Neural cell (in vitro differentiated cells): ENCODE results near the gene MYL7. TPM values are rescaled to one million over a fixed set of nuclear protein-coding genes. Genes with fewer than 3 reads are reported as not detected.

Source experiments
- H2AFZ ChIP-seq: fragments of 200-600, 300-800 bp; sonication (generic), shearing (Covaris generic); 2 replicates; pipeline ENCODE4 v1.6.0; 2014; ENCODE audit warnings: low read depth, mild to moderate bottlenecking, antibody characterized with exemption, low read length, moderate library complexity
- H3F3A ChIP-seq: fragments of 200-600 bp; shearing (Covaris generic); 2 replicates; pipeline ENCODE4 v1.6.1; 2016; ENCODE audit warnings: mild to moderate bottlenecking, moderate library complexity, mixed read lengths, antibody characterized with exemption, low read length; ENCODE audit not compliant: insufficient read depth, poor library complexity, severe bottlenecking
- H3K27ac ChIP-seq: fragments of 200-600, 300-800 bp; sonication (generic), shearing (Covaris generic); 2 replicates; pipeline ENCODE4 v1.5.1; 2014; ENCODE audit warnings: mild to moderate bottlenecking, low read length, moderate library complexity
- H3K27me3 ChIP-seq: fragments of 300-800, 200-600 bp; sonication (generic), shearing (Covaris generic); 2 replicates; pipeline ENCODE4 v1.6.0; 2014; ENCODE audit warnings: mild to moderate bottlenecking, low read depth, low read length, moderate library complexity; ENCODE audit not compliant: insufficient read depth
- H3K36me3 ChIP-seq: fragments of 300-800, 200-600 bp; sonication (generic), shearing (Covaris generic); 2 replicates; pipeline ENCODE4 v1.5.1; 2014; ENCODE audit warnings: mild to moderate bottlenecking, antibody characterized with exemption, low read length, moderate library complexity; ENCODE audit not compliant: insufficient read depth
- H3K4me2 ChIP-seq: fragments of 300-800, 200-600 bp; sonication (generic), shearing (Covaris generic); 2 replicates; pipeline ENCODE4 v1.6.0; 2014; ENCODE audit warnings: mild to moderate bottlenecking, low read length
- H3K4me3 ChIP-seq: fragments of 300-800, 200-600 bp; sonication (generic), shearing (Covaris generic); 2 replicates; pipeline ENCODE4 v1.5.1; 2014; ENCODE audit warnings: mild to moderate bottlenecking, low read length, moderate library complexity
- H3K79me2 ChIP-seq: fragments of 200-600 bp; shearing (Covaris generic); replicated peaks from 2 replicates; pipeline ENCODE4 v1.6.0; 2014; ENCODE audit warnings: mild to moderate bottlenecking, low read length, moderate library complexity; ENCODE audit not compliant: insufficient read depth
- H3K9ac ChIP-seq: fragments of 300-800, 200-600 bp; sonication (generic), shearing (Covaris generic); 2 replicates; pipeline ENCODE4 v1.6.1; 2016; ENCODE audit warnings: mild to moderate bottlenecking, low read length, mixed read lengths
- H3K9me2 ChIP-seq: fragments of 200-600 bp; shearing (Covaris generic); 2 replicates; pipeline ENCODE4 v1.6.1; 2016; ENCODE audit warnings: mild to moderate bottlenecking, low read length, mixed read lengths; ENCODE audit not compliant: insufficient read depth
- H3K9me3 ChIP-seq: fragments of 200-600, 300-800 bp; sonication (generic), shearing (Covaris generic); 2 replicates; pipeline ENCODE4 v1.6.1; 2016; ENCODE audit warnings: mild to moderate bottlenecking, mixed run types, low read length, moderate library complexity, mixed read lengths
- H4K20me1 ChIP-seq: fragments of 200-600 bp; shearing (Covaris generic); 2 replicates; pipeline ENCODE4 v1.6.1; 2016; ENCODE audit warnings: mild to moderate bottlenecking, mixed run types; ENCODE audit not compliant: insufficient read depth
- EP300 ChIP-seq: fragments of 450-650 bp; conservative IDR thresholded peaks from 2 replicates; pipeline ENCODE4 v1.6.1; 2014; ENCODE audit warnings: antibody characterized with exemption, mild to moderate bottlenecking, moderate library complexity; ENCODE audit not compliant: poor library complexity, severe bottlenecking
- EZH2 ChIP-seq: fragments of 200-600, 300-800 bp; shearing (Covaris generic), sonication (generic); IDR thresholded peaks from 2 replicates; pipeline ENCODE4 v1.6.1; 2014; ENCODE audit warnings: antibody characterized with exemption, low read length, borderline replicate concordance, mild to moderate bottlenecking; ENCODE audit not compliant: insufficient read depth, poor library complexity, severe bottlenecking
- MXI1 ChIP-seq: fragments of 450-650 bp; conservative IDR thresholded peaks from 2 replicates; pipeline ENCODE4 v1.6.1; 2014; ENCODE audit warnings: antibody characterized with exemption, mild to moderate bottlenecking; ENCODE audit not compliant: poor library complexity, severe bottlenecking
- POLR2AphosphoS5 ChIP-seq: IDR thresholded peaks from 2 replicates; pipeline ENCODE4 v1.6.1; 2012
- RAD21 ChIP-seq: fragments of 450-650 bp; conservative IDR thresholded peaks from 2 replicates; pipeline ENCODE4 v1.6.1; 2014; ENCODE audit warnings: antibody characterized with exemption, mild to moderate bottlenecking, moderate library complexity
- SMC3 ChIP-seq: fragments of 450-650 bp; conservative IDR thresholded peaks from 2 replicates; pipeline ENCODE4 v1.6.1; 2014; ENCODE audit warnings: antibody characterized with exemption, mild to moderate bottlenecking, moderate library complexity; ENCODE audit not compliant: poor library complexity
- TAF1 ChIP-seq: IDR thresholded peaks from 2 replicates; pipeline ENCODE4 v1.6.1; 2012; ENCODE audit warnings: low read depth
- polyA plus RNA-seq: library from polyadenylated mRNA; depleted of rRNA; stranded (reverse); fragments of >200 nt; gene quantifications from 2 replicates; pipeline ENCODE4 v1.2.3, GENCODE V29; 2014
- TF ChIP-seq, protein P1 (sequence below): IDR thresholded peaks from 2 replicates; pipeline ENCODE4 v1.6.1; 2012; ENCODE audit warnings: borderline replicate concordance
- TF ChIP-seq, protein P2 (sequence below): fragments of 450-650 bp; IDR thresholded peaks from 2 replicates; pipeline ENCODE4 v1.5.1; 2014; ENCODE audit warnings: antibody characterized with exemption, mild to moderate bottlenecking, moderate library complexity; ENCODE audit not compliant: poor library complexity, severe bottlenecking

Gene MYL7
- polyA plus RNA-seq, 1 donor from 2014 or later, result 0.76 TPM

- Histone ChIP-seq H3K9me3 (no peaks in the 10 kb centered on the region), H3K79me2 (no peaks in the 10 kb centered on the region), H3F3A (no peaks in the 10 kb centered on the region), H3K36me3 (no peaks in the 10 kb centered on the region), H3K9me2 (no peaks in the 10 kb centered on the region), H3K4me2 (no peak overlapping the region), H3K27me3 (peaks cover 7% of the 10 kb centered on the region), H4K20me1 (no peaks in the 10 kb centered on the region), H2AFZ (no peak overlapping the region), H3K4me3 (peak overlapping the region; percentile 31), H3K9ac (no peak overlapping the region), H3K27ac (no peak overlapping the region)
- TF ChIP-seq EP300 (no peak), EZH2 (no peak), RAD21 (no peak), TAF1 (no peak), MXI1 (no peak), POLR2AphosphoS5 (no peak), SMC3 (no peak)
- TF ChIP-seq, protein P1, sequence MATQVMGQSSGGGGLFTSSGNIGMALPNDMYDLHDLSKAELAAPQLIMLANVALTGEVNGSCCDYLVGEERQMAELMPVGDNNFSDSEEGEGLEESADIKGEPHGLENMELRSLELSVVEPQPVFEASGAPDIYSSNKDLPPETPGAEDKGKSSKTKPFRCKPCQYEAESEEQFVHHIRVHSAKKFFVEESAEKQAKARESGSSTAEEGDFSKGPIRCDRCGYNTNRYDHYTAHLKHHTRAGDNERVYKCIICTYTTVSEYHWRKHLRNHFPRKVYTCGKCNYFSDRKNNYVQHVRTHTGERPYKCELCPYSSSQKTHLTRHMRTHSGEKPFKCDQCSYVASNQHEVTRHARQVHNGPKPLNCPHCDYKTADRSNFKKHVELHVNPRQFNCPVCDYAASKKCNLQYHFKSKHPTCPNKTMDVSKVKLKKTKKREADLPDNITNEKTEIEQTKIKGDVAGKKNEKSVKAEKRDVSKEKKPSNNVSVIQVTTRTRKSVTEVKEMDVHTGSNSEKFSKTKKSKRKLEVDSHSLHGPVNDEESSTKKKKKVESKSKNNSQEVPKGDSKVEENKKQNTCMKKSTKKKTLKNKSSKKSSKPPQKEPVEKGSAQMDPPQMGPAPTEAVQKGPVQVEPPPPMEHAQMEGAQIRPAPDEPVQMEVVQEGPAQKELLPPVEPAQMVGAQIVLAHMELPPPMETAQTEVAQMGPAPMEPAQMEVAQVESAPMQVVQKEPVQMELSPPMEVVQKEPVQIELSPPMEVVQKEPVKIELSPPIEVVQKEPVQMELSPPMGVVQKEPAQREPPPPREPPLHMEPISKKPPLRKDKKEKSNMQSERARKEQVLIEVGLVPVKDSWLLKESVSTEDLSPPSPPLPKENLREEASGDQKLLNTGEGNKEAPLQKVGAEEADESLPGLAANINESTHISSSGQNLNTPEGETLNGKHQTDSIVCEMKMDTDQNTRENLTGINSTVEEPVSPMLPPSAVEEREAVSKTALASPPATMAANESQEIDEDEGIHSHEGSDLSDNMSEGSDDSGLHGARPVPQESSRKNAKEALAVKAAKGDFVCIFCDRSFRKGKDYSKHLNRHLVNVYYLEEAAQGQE, result no peak
- TF ChIP-seq, protein P2, sequence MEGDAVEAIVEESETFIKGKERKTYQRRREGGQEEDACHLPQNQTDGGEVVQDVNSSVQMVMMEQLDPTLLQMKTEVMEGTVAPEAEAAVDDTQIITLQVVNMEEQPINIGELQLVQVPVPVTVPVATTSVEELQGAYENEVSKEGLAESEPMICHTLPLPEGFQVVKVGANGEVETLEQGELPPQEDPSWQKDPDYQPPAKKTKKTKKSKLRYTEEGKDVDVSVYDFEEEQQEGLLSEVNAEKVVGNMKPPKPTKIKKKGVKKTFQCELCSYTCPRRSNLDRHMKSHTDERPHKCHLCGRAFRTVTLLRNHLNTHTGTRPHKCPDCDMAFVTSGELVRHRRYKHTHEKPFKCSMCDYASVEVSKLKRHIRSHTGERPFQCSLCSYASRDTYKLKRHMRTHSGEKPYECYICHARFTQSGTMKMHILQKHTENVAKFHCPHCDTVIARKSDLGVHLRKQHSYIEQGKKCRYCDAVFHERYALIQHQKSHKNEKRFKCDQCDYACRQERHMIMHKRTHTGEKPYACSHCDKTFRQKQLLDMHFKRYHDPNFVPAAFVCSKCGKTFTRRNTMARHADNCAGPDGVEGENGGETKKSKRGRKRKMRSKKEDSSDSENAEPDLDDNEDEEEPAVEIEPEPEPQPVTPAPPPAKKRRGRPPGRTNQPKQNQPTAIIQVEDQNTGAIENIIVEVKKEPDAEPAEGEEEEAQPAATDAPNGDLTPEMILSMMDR, result no peak
Observed at GRCh38 chr7:44145479-44145968, 4.4 kb upstream of the MYL7 start.

- no peaks in the 10 kb centered on the region for H3K79me2 ChIP-seq
Observed at GRCh38 chr7:44144968-44145478, 3.9 kb upstream of the MYL7 start.

More at GRCh38 chr7:44144968-44145478, 3.9 kb upstream of the MYL7 start:
- Histone ChIP-seq H3K9ac (no peak overlapping the region), H3K4me2 (no peak overlapping the region), H3K36me3 (no peaks in the 10 kb centered on the region), H3K9me3 (no peaks in the 10 kb centered on the region), H3K4me3 (peak overlapping the region; percentile 31), H4K20me1 (no peaks in the 10 kb centered on the region), H3F3A (no peaks in the 10 kb centered on the region), H3K9me2 (no peaks in the 10 kb centered on the region), H3K27ac (no peak overlapping the region), H3K27me3 (peaks cover 7% of the 10 kb centered on the region), H2AFZ (no peak overlapping the region)
- TF ChIP-seq POLR2AphosphoS5 (no peak), TAF1 (no peak), RAD21 (no peak), MXI1 (no peak), SMC3 (no peak)
- TF ChIP-seq, protein P1, result no peak
